ENCODE data around the gene ERLEC1.

DNA sequence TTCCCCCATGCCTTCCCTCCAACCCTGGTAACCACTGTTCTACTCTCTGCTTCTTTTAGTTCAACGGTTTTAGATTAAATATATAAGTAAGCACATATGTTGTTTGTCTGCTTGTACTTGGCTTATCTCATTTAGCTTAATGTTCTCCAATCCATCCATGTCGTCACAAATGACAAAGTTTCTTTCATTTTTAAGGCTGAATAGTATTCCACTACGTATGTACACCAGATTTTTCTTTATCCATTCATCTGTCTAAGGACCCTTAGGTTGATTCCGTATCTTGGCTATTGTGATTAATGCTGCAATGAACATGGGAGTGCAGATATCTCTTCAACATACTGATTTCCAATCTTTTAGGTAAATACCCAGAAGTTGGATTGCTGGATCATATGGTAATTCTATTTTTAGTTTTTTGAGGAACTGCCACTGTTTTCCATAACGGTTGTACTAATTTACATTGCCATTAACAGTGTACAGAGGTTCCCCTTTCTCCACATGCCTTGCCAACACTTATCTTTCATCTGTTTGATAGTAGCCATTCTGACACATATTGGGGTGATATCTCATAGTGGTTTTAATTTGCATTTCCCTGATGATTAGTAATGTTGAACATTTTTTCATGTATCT, 8.2 kb upstream of the ERLEC1 start:
- TF ChIP-seq CTCF (conservative IDR thresholded peaks at IDR 0.05; ENCODE audit: low read length) = no peak
- no peak for TF ChIP-seq EZH2phosphoT487 (IDR thresholded peaks at IDR 0.05; ENCODE audit: borderline replicate concordance)

All from Loucy (cell line).